Measurements from ENCODE around the gene KCNK5.

DNA sequence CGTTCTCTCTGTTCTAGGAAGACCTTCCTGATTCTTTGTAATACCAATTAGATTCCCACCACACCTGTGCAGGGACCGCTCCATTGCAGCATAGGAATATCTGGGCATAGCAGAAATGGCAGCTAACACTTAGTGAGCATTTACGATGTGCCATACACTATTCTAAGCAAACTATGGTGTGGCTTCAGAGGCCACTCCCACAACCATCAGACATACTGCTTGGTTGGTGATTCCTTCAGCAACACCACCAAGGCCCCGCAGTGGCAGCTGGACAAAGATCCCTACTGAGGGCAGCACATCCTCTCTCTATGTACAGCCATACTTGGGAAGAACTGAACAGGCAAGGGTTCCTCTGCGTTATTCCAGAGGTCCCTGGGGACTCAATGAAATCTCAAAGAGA, 6.2 kb downstream of the KCNK5 start:
- no peak for TF ChIP-seq EZH2 (IDR thresholded peaks at IDR 0.05; ENCODE audit: borderline replicate concordance, low read depth, low read length, severe bottlenecking)
- TF ChIP-seq, protein P1, sequence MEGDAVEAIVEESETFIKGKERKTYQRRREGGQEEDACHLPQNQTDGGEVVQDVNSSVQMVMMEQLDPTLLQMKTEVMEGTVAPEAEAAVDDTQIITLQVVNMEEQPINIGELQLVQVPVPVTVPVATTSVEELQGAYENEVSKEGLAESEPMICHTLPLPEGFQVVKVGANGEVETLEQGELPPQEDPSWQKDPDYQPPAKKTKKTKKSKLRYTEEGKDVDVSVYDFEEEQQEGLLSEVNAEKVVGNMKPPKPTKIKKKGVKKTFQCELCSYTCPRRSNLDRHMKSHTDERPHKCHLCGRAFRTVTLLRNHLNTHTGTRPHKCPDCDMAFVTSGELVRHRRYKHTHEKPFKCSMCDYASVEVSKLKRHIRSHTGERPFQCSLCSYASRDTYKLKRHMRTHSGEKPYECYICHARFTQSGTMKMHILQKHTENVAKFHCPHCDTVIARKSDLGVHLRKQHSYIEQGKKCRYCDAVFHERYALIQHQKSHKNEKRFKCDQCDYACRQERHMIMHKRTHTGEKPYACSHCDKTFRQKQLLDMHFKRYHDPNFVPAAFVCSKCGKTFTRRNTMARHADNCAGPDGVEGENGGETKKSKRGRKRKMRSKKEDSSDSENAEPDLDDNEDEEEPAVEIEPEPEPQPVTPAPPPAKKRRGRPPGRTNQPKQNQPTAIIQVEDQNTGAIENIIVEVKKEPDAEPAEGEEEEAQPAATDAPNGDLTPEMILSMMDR (IDR thresholded peaks at IDR 0.05; ENCODE audit: borderline replicate concordance, extremely low read depth, low read length, poor library complexity, severe bottlenecking), result no peak
